RPMI7951 (cell line): Measurements from ENCODE around the gene APCS. TPM values are rescaled to one million over a fixed set of nuclear protein-coding genes. Genes with fewer than 3 reads are reported as not detected.
A peak's percentile ranks its signal among the peaks of the same experiment; 100 is the strongest.

Source experiments
- DNase-seq: peaks from one replicate; pipeline ENCODE4 v3.0.0-alpha.2; 2012; ENCODE audit warnings: low read depth
- total RNA-seq: library from RNA; depleted of rRNA; stranded (reverse); fragments of >200 nt; shearing (Covaris generic); gene quantifications from 2 replicates; pipeline ENCODE4 v1.2.3, GENCODE V29; 2014; rRNA removed

The APCS gene
- not detected in 2 replicates for total RNA-seq

- DNase-seq, result no peak
Observed at GRCh38 chr1:159587461-159587951, at the start of gene APCS. APCS (plus strand) TSS chr1:159587826; CDS start chr1:159587922, 96 bp downstream.

- no peak for DNase-seq
Observed at GRCh38 chr1:159548126-159548525, 39.5 kb upstream of the APCS start.

- DNase-seq, result no peak
Observed at GRCh38 chr1:159554261-159554660, 33.4 kb upstream of the APCS start.

GRCh38 chr1:159554696-159555095 lies 32.9 kb upstream of the APCS start:
- DNase-seq, result no peak

GRCh38 chr1:159556931-159557369 lies 30.7 kb upstream of the APCS start:
- no peak for DNase-seq

GRCh38 chr1:159560599-159560998 lies 27.0 kb upstream of the APCS start:
- no peak for DNase-seq

GRCh38 chr1:159561497-159561896 lies 26.1 kb upstream of the APCS start:
- no peak for DNase-seq

- no peak for DNase-seq
Observed at GRCh38 chr1:159562680-159563079, 24.9 kb upstream of the APCS start.

GRCh38 chr1:159577446-159577845 lies 10.2 kb upstream of the APCS start:
- DNase-seq, result no peak

- DNase-seq, result no peak
Observed at GRCh38 chr1:159580340-159580739, 7.3 kb upstream of the APCS start.

- DNase-seq, result no peak
Observed at GRCh38 chr1:159581422-159581821, 6.2 kb upstream of the APCS start.

- no peak for DNase-seq
Observed at GRCh38 chr1:159584536-159584935, 3.1 kb upstream of the APCS start.

GRCh38 chr1:159591981-159592380 lies 4.4 kb downstream of the APCS start:
- peak; percentile 8 for DNase-seq

- peak; percentile 4 for DNase-seq
Observed at GRCh38 chr1:159594625-159595405, 7.2 kb downstream of the APCS start.

GRCh38 chr1:159598196-159598595 lies 10.6 kb downstream of the APCS start:
- DNase-seq, result peak; percentile 90

- peak; percentile 43 for DNase-seq
Observed at GRCh38 chr1:159600894-159601293, 13.3 kb downstream of the APCS start.

GRCh38 chr1:159602501-159602999 lies 14.9 kb downstream of the APCS start:
- DNase-seq, result no peak

GRCh38 chr1:159612211-159612885 lies 24.7 kb downstream of the APCS start:
- DNase-seq, result no peak

GRCh38 chr1:159632922-159633321 lies 45.3 kb downstream of the APCS start:
- no peak for DNase-seq
